Natural killer cell (primary cell): ENCODE results near the gene MFSD6L. TPM values are rescaled to one million over a fixed set of nuclear protein-coding genes. Genes with fewer than 3 reads are reported as not detected.

Experiments used
- ATAC-seq, 3 donors: fragments of 150-1000 bp in 2 of 3; fragments of 200-7000 bp in 1 of 3; cut with Tn5 transposase; 1 replicate in 1 of 3; 2 replicates in 2 of 3; pipeline ENCODE4 v1.10.0; 2021; ENCODE audit warnings: mild to moderate bottlenecking in 2 of 3, moderate library complexity in 2 of 3
- DNase-seq, 2 donors: peaks; one replicate each; pipeline versions ENCODE4 v3.0.0 to v3.0.0-alpha.2; 2013 to 2021; ENCODE audit warnings: mixed read lengths in 1 of 2
- H3K27ac ChIP-seq: one replicate; pipeline ENCODE4 v1.5.1; 2013; ENCODE audit warnings: mild to moderate bottlenecking, low read length
- H3K27me3 ChIP-seq: one replicate; pipeline ENCODE4 v1.6.1; 2013; ENCODE audit warnings: low read length; ENCODE audit not compliant: control insufficient read depth, insufficient read depth
- H3K36me3 ChIP-seq: one replicate; pipeline ENCODE4 v1.6.1; 2013; ENCODE audit warnings: low read length; ENCODE audit not compliant: control insufficient read depth, insufficient read depth
- H3K4me1 ChIP-seq: one replicate; pipeline ENCODE4 v1.6.1; 2013; ENCODE audit warnings: low read length; ENCODE audit not compliant: control insufficient read depth, insufficient read depth
- H3K4me3 ChIP-seq: one replicate; pipeline ENCODE4 v1.5.1; 2013; ENCODE audit warnings: low read length
- H3K9me3 ChIP-seq: one replicate; pipeline ENCODE4 v1.6.1; 2013; ENCODE audit warnings: low read length; ENCODE audit not compliant: control insufficient read depth, insufficient read depth
- H3K27ac Mint-ChIP-seq, 2 donors: one replicate each; pipeline ENCODE4 v1.8.0; 2022; ENCODE audit warnings: mild to moderate bottlenecking in 2 of 2, mixed read lengths in 2 of 2, moderate library complexity in 1 of 2
- H3K27me3 Mint-ChIP-seq, 2 donors: one replicate each; pipeline ENCODE4 v1.8.0; 2022; ENCODE audit warnings: low read depth in 2 of 2, mixed read lengths in 2 of 2
- H3K36me3 Mint-ChIP-seq: one replicate; pipeline ENCODE4 v1.8.0; 2022; ENCODE audit warnings: mixed read lengths
- H3K4me1 Mint-ChIP-seq, 2 donors: one replicate each; pipeline ENCODE4 v1.8.0; 2022; ENCODE audit warnings: mixed read lengths in 2 of 2
- H3K4me3 Mint-ChIP-seq: one replicate; pipeline ENCODE4 v1.8.0; 2022; ENCODE audit warnings: mild to moderate bottlenecking, moderate library complexity, mixed read lengths
- H3K9me3 Mint-ChIP-seq, 2 donors: one replicate each; pipeline ENCODE4 v1.8.0; 2022; ENCODE audit warnings: mixed read lengths in 2 of 2
- WGBS: methylation state at CpG from one replicate; pipeline ENCODE4 v1.1.7; 2013; ENCODE audit warnings: missing lambda C conversion rate; ENCODE audit not compliant: insufficient coverage; 5-methylcytosine and 5-hydroxymethylcytosine counted together
- intact Hi-C: fragments of 100-400 bp; cut with micrococcal nuclease; formaldehyde crosslinking; loops from one replicate; pipeline ENCODE4 v1.14.2; 2022
- total RNA-seq, 4 donors: library from RNA; stranded (reverse); fragments of 120-200 nt in 1 of 4; gene quantifications; one replicate each; pipeline versions ENCODE4 v1.2.3 to v1.2.4, GENCODE V29; 2013 to 2022
- TF ChIP-seq, protein P1 (sequence below): fragments of 200-600 bp; IDR thresholded peaks from one replicate; pipeline ENCODE4 v1.8.0; 2022; ENCODE audit warnings: antibody characterized with exemption

The MFSD6L gene
- total RNA-seq, 3 donors from 2014 or later (not counting 1 experiment from before 2014, with no cell fraction given) = 0.12 to 0.90 TPM; not detected in 1

DNA sequence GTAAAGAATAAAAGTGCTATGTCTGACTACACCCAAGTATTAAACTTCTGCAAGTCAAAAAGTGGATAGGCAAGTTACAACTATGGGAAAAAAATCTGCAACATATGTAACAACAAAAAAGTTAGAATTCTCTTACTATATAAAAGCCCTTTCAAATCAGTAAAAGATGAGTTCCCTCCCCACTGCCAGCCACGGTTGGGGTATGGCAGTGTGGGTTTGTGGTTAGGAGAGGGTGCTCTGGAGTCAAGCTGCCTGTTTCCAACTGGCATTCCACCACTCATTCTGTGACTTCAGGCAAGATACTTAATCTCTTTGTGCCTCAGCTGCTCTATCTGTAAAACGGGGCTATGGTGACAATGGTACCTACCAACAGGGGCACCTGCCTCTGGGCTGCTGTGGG, 26.6 kb upstream of the MFSD6L start:
- H3K4me3 ChIP-seq = no peak overlapping the region
- intact Hi-C loops = no loop called here

DNA sequence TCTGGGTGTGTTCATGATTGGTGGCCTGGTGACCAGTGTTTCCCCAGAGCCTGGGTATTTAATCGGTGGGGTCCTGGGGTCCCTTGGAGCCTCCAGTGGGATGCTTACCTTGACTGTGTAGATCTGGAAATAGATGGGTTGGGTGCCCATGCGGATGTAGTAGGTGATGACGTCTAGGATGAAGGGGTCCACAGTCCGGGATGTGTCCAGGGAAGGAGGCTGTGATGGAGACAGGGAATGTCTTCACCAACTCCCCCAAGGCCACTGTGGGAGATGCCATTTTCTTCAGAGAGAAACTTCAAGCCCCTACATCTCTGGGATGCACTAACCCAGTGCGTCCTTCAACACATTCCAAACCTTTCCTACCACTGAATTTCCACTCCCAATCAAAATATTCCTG, 24.1 kb upstream of the MFSD6L start:
- no peak for ATAC-seq

More for the DNA sequence above, 26.6 kb upstream of the MFSD6L start:
- H3K27me3 ChIP-seq = no peaks in the 10 kb centered on the region
- Mint-ChIP-seq H3K27me3 (no peaks in the 10 kb centered on the region), H3K9me3 (no peaks in the 10 kb centered on the region), H3K27ac (no peak overlapping the region), H3K4me1 (peaks cover 0 to 6% of the 10 kb centered on the region in 2 donors), H3K4me3 (no peak overlapping the region), H3K36me3 (no peaks in the 10 kb centered on the region)
- no peaks in the 10 kb centered on the region for H3K9me3 ChIP-seq
- no peak overlapping the region for H3K27ac ChIP-seq
- TF ChIP-seq, protein P1, sequence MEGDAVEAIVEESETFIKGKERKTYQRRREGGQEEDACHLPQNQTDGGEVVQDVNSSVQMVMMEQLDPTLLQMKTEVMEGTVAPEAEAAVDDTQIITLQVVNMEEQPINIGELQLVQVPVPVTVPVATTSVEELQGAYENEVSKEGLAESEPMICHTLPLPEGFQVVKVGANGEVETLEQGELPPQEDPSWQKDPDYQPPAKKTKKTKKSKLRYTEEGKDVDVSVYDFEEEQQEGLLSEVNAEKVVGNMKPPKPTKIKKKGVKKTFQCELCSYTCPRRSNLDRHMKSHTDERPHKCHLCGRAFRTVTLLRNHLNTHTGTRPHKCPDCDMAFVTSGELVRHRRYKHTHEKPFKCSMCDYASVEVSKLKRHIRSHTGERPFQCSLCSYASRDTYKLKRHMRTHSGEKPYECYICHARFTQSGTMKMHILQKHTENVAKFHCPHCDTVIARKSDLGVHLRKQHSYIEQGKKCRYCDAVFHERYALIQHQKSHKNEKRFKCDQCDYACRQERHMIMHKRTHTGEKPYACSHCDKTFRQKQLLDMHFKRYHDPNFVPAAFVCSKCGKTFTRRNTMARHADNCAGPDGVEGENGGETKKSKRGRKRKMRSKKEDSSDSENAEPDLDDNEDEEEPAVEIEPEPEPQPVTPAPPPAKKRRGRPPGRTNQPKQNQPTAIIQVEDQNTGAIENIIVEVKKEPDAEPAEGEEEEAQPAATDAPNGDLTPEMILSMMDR = no peak
- DNase-seq (no peak), ATAC-seq (no peak)
- no peaks in the 10 kb centered on the region for H3K4me1 ChIP-seq
- no peaks in the 10 kb centered on the region for H3K36me3 ChIP-seq
- 89% methylated on average over 1 of the region's 2 CpGs for WGBS

DNA sequence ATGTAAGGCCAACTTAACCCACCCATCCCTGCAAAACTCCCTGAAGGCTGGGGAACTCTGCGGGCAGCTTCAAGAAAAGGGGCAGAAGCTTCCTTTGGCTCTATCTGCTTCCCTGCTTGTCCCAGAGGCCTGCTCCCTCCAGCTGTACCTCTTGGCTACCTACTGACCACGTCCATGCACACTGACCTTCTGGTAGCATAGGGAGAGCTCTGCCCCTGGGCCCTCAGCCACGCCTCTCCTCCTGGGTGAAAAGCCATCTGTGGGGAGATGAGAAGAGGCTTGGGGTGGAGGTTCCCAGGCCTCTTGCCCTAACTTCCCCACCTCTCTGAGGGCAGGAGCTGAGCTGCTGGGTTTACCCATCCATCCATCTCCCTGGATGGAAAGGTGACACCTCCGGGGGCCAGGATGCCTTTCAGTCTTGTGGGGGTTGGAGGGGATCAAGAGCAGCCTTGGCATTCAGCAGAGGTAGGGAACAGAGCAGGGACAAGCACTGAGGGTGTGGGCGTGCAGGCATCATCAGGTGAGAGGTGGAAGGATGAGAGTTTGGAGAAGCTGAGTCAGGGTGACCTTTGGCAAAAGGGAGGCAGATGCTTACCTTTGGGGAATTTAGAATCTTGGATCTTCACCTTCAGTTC, 23.4 kb upstream of the MFSD6L start:
- Mint-ChIP-seq H3K4me1 (peaks cover 0 to 3% of the 10 kb centered on the region in 2 donors), H3K27ac (no peak overlapping the region), H3K27me3 (peaks cover 0 to 2% of the 10 kb centered on the region in 2 donors), H3K9me3 (no peaks in the 10 kb centered on the region), H3K4me3 (no peak overlapping the region), H3K36me3 (no peaks in the 10 kb centered on the region)
- intact Hi-C loops = no loop called here
- H3K27me3 ChIP-seq = no peaks in the 10 kb centered on the region
- no peak for ATAC-seq
- no peak for DNase-seq
- no peaks in the 10 kb centered on the region for H3K4me1 ChIP-seq
- TF ChIP-seq, protein P1 = no peak
- H3K9me3 ChIP-seq = no peaks in the 10 kb centered on the region
- 81% methylated on average over 4 of the region's 5 CpGs for WGBS
- no peak overlapping the region for H3K4me3 ChIP-seq
- H3K27ac ChIP-seq = no peak overlapping the region
- no peaks in the 10 kb centered on the region for H3K36me3 ChIP-seq

More for the DNA sequence above, 24.1 kb upstream of the MFSD6L start:
- Mint-ChIP-seq H3K4me1 (peaks cover 0 to 6% of the 10 kb centered on the region in 2 donors), H3K27me3 (peaks cover 0 to 2% of the 10 kb centered on the region in 2 donors), H3K27ac (no peak overlapping the region), H3K9me3 (no peaks in the 10 kb centered on the region), H3K4me3 (no peak overlapping the region), H3K36me3 (no peaks in the 10 kb centered on the region)
- no peak overlapping the region for H3K27ac ChIP-seq
- no peaks in the 10 kb centered on the region for H3K9me3 ChIP-seq
- no peak overlapping the region for H3K4me3 ChIP-seq
- intact Hi-C loops = no loop called here
- TF ChIP-seq, protein P1 = no peak
- 95% methylated on average over 3 of the region's 5 CpGs for WGBS
- H3K4me1 ChIP-seq = no peaks in the 10 kb centered on the region
- H3K36me3 ChIP-seq = no peaks in the 10 kb centered on the region
- H3K27me3 ChIP-seq = no peaks in the 10 kb centered on the region
- DNase-seq = no peak
